Measurements from ENCODE around the gene ZNF440.

The ZNF440 gene

GRCh38 chr19:11880598-11880997 is 66.5 kb downstream of the ZNF440 start:
- DNase-seq (ENCODE audit: low read depth), result no peak
- H3K4me3 ChIP-seq (ENCODE audit: low read length), result no peak overlapping the region
- no peak for TF ChIP-seq CTCF (conservative IDR thresholded peaks at IDR 0.05; ENCODE audit: low read length)

GRCh38 chr19:11881151-11881800 is 67.2 kb downstream of the ZNF440 start:
- H3K4me3 ChIP-seq (ENCODE audit: low read length), result 0 out of 2 replicates have a peak overlapping the region, but pooled peaks have one; percentile 17
- peak; percentile 84 for TF ChIP-seq CTCF (conservative IDR thresholded peaks at IDR 0.05; ENCODE audit: low read length)
- DNase-seq (ENCODE audit: low read depth), result peak; percentile 32

GRCh38 chr19:11882606-11883005 is 68.5 kb downstream of the ZNF440 start:
- no peak for TF ChIP-seq CTCF (conservative IDR thresholded peaks at IDR 0.05; ENCODE audit: low read length)
- DNase-seq (ENCODE audit: low read depth), result no peak

More at GRCh38 chr19:11882606-11883005, 68.5 kb downstream of the ZNF440 start:
- H3K4me3 ChIP-seq (ENCODE audit: low read length), result no peak overlapping the region
